RCC 7860 (cell line): Measurements from ENCODE around the gene NCSTN.

Experiments used
- DNase-seq: peaks from one replicate; pipeline ENCODE4 v3.0.0-alpha.2; 2015; ENCODE audit warnings: low spot score
- FAIRE-seq: peaks from 2 replicates; lab custom pipeline; 2012; peaks lifted over from hg19 to GRCh38; lab: Jason Lieb, UNC

Gene NCSTN

GRCh38 chr1:160403244-160403643 lies 60.1 kb downstream of the NCSTN start:
- DNase-seq (no peak), FAIRE-seq (no peak)

- no peak for FAIRE-seq
- DNase-seq = no peak
Measured at GRCh38 chr1:160404094-160404493, 60.9 kb downstream of the NCSTN start.

DNA sequence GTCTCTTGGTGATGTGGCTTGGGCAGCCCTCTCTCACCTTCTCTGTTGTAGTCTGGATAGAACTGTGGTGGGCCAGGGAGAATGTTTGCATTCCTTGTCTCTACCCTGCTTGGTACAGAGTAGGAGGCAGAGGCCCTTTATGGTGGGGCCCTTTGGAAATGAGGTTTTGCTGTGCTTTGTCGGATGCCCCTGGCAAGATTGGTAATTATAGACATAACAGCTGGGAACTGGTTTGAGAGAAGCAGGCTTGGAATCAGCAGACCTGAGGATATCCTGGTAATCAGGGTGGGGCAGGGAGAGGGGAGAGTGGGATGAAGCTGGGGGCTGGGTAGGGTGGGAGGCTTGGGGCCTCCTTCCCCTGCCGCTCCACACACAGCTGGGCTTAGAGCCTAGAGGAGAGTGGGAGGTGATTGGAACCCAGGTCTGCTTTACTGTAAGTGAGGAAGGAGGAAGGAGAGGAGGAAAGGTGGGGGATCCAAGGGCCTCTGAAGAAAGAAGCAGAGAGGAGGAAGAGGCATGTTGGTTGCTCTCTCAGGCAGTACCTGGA lies 62.2 kb downstream of the NCSTN start:
- FAIRE-seq (no peak), DNase-seq (no peak)

- DNase-seq = no peak
- FAIRE-seq = no peak
Measured at GRCh38 chr1:160406131-160406968, 63.2 kb downstream of the NCSTN start.

DNA sequence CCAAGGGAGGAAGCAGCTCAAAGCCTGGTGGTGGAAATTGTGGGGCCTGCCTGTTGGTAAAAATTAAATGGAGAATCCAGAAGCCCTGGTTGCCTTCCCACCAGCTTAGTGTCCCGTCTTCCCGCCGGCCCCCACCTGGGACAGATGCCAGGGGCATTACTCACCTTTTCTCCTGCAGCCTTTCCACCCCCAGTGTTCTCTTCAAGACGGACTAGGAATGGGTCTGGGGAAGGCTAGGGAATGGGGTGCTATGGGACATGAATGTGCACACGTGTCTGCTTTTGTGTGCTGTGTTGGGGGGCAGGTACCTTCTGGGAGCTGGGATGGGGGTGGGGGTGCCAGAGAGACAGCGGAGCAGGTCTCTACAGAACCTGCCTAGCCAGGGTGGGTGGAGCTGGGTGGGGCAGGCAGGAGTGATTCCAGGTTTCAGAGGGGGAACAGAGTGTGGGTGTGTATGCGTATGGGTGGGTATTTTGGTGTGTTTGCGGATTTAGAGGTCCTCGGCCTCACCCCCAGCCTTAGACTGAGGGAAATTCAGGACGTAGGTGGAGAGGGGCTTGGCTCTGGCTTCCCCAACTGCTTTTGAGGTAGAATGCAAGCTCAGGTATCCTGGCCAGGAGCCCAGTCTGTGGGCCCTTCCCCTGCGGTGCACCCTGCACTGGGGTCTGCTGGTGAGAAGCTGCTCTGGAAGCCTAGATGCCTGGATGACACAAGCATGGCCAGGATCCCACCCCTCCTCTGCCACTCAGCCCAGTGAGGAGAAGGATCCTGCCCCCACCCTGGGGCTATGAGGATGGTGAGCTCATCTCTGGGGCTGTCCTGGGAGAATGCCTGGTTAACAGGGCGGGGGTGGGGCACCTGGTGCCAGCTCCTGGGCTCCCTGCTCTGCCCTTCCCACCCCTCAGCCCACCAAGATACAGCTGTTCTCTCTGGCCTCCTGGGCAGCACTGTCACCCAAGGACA lies 64.9 kb downstream of the NCSTN start:
- DNase-seq (peak; percentile 26), FAIRE-seq (no peak)
